HepG2 (cell line): ENCODE data around the gene IRF2. TPM values are rescaled to one million over a fixed set of nuclear protein-coding genes. Genes with fewer than 3 reads are reported as not detected.

ENCODE experiments used
- ARID3A ChIP-seq: IDR thresholded peaks from 2 replicates; pipeline ENCODE4 v1.6.1; 2012; ENCODE audit warnings: low read depth, low read length, improper control_type of control experiment
- EP300 ChIP-seq, 3 experiments: sonication (generic) in 1 of 3; formaldehyde crosslinking in 1 of 3; IDR thresholded peaks; 2 replicates each; pipeline versions ENCODE4 v1.5.1 to v1.6.1; 2011 to 2020; ENCODE audit warnings: low read depth in 2 of 3, low read length in 2 of 3, borderline replicate concordance in 1 of 3, improper control_type of control experiment in 1 of 3, mild to moderate bottlenecking in 1 of 3, missing genetic modification reagents in 1 of 3, moderate library complexity in 1 of 3
- FOXP4 ChIP-seq: sonication (generic); formaldehyde crosslinking; IDR thresholded peaks from 2 replicates; pipeline ENCODE4 v1.4.0; 2020; ENCODE audit warnings: missing genetic modification reagents
- HMG20A ChIP-seq: IDR thresholded peaks from 2 replicates; pipeline ENCODE4 v1.6.1; 2016; ENCODE audit warnings: borderline replicate concordance
- MBNL3 ChIP-seq: fragments of 250-450 bp; sonication (Bioruptor Pico); conservative IDR thresholded peaks from 2 replicates; pipeline ENCODE4 v1.8.0; 2022; ENCODE audit warnings: mild to moderate bottlenecking, inconsistent platforms
- PAXIP1 ChIP-seq: sonication (generic); formaldehyde crosslinking; conservative IDR thresholded peaks from 2 replicates; pipeline ENCODE4 v1.4.0; 2020; ENCODE audit warnings: mild to moderate bottlenecking, missing genetic modification reagents, moderate library complexity
- PREB ChIP-seq: sonication (generic); formaldehyde crosslinking; IDR thresholded peaks from 2 replicates; pipeline ENCODE4 v1.4.0; 2020; ENCODE audit warnings: missing genetic modification reagents
- RBM22 ChIP-seq: fragments of 200-400 bp; formaldehyde crosslinking; optimal IDR thresholded peaks from 2 replicates; pipeline ENCODE3; 2017; ENCODE audit warnings: mild to moderate bottlenecking, low read length, moderate library complexity
- RXRB ChIP-seq: IDR thresholded peaks from 2 replicates; pipeline ENCODE4 v1.6.1; 2016; ENCODE audit warnings: borderline replicate concordance, missing genetic modification reagents, missing compliant biosample characterization
- ZBTB3 ChIP-seq: sonication (generic); formaldehyde crosslinking; IDR thresholded peaks from 2 replicates; pipeline ENCODE4 v1.4.0; 2020; ENCODE audit warnings: low read depth, mild to moderate bottlenecking, moderate library complexity, missing genetic modification reagents, borderline replicate concordance
- ZNF883 ChIP-seq: sonication (generic); formaldehyde crosslinking; IDR thresholded peaks from 2 replicates; pipeline ENCODE4 v1.5.1; 2020; ENCODE audit warnings: mild to moderate bottlenecking, missing genetic modification reagents; ENCODE audit errors: not compliant biosample characterization
- polyA plus RNA-seq, 8 experiments: library from polyadenylated mRNA; depleted of rRNA in 3 of 8; stranded (reverse) in 7 of 8; unstranded in 1 of 8; fragments of >200 nt; fragmentation: Illumina TruSeq in 4 of 8; extraction: Trizol in 4 of 8; gene quantifications; 2 replicates each; pipeline versions ENCODE4 v1.2.1 to v1.2.3, GENCODE V29; 2011 to 2016; ENCODE audit warnings: low read depth in 4 of 8, missing spikeins in 1 of 8, mixed read lengths in 1 of 8; ENCODE audit not compliant: insufficient read depth in 1 of 8
- total RNA-seq, 5 experiments: library from RNA; depleted of rRNA; stranded (reverse); fragments of >200 nt; fragmentation: Illumina TruSeq; extraction: Trizol; gene quantifications; 2 replicates each; pipeline ENCODE4 v1.2.3, GENCODE V29; 2016; ENCODE audit warnings: low read depth in 1 of 5

The IRF2 gene
- total and polyA plus RNA-seq, 2 of the 13 experiments (the other 11 are each of a cell fraction or from before 2014, with no cell fraction given), result 15.5 to 28.8 TPM

GRCh38 chr4:184434021-184434420 is 40.3 kb downstream of the IRF2 start (continued):
- TF ChIP-seq RBM22 (no peak), FOXP4 (CRISPR knock-in tag) (peak; percentile 63; the same call in 1 of the 2 replicates), PREB (CRISPR knock-in tag) (no peak), PAXIP1 (CRISPR knock-in tag) (peak; percentile 58), MBNL3 (CRISPR knock-in tag) (no peak), HMG20A (CRISPR knock-in tag) (peak; percentile 76; the same call in 1 of the 2 replicates), RXRB (CRISPR knock-in tag) (peak; percentile 68), EP300 (IDR thresholded peaks at IDR 0.05; ENCODE audit: low read depth in 2 of 2, low read length in 2 of 2) (0 out of 4 replicates have a peak, but pooled peaks of 1 of the 2 experiments have one; percentile 9), EP300 (CRISPR knock-in tag; IDR thresholded peaks at IDR 0.05; ENCODE audit: borderline replicate concordance) (no peak), ARID3A (0 out of 2 replicates have a peak, but pooled peaks have one; percentile 25), ZNF883 (CRISPR knock-in tag) (no peak), ZBTB3 (CRISPR knock-in tag) (no peak)
